ENCODE measurements around the gene ASIC2.

DNA sequence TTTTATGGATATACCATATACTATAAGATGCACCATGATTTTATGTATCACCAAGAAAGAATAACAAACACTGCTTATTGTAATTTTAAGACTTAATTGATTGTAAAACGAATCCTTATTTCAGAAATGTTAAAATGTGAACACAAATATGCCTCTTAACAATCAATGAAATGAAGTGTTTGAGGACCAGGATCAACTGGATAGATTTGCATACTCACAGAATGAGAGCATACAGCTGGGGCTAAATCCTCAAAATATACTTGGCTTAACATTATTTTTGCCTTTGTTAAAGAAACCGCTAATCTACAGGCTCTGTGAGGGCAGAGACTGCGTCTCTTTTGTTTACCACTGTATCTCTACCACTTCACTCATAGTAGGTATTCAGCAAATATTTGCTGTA is 207.8 kb downstream of the ASIC2 start:
- TF ChIP-seq CTCF (IDR thresholded peaks at IDR 0.05; ENCODE audit: insufficient read depth, low read length, poor library complexity, severe bottlenecking) = no peak
- no peak for TF ChIP-seq EZH2phosphoT487 (conservative IDR thresholded peaks at IDR 0.05; ENCODE audit: low read length)

Data from SU-DHL-6 (cell line).